NCI-H1436 treated with DMSO at 0.1 percent for 48 hours (cell line): ENCODE results near the gene AKAP1.

ENCODE experiments used
- DNase-seq: peaks from one replicate; lab custom pipeline; 2025; lab: John Stamatoyannopoulos, UW

AKAP1 gene

GRCh38 chr17:57164814-57165213 lies 79.8 kb downstream of the AKAP1 start:
- DNase-seq = no peak

- DNase-seq = no peak
These were observed 80.7 kb downstream of the AKAP1 start for GRCh38 chr17:57165754-57166153.

- no peak for DNase-seq
These were observed 81.8 kb downstream of the AKAP1 start for GRCh38 chr17:57166803-57167202.

GRCh38 chr17:57168695-57169094 lies 83.6 kb downstream of the AKAP1 start:
- DNase-seq = no peak

GRCh38 chr17:57170866-57171265 lies 85.8 kb downstream of the AKAP1 start:
- DNase-seq = no peak
